Kidney epithelial cell (primary cell): ENCODE results near the gene HGFAC. TPM values are rescaled to one million over a fixed set of nuclear protein-coding genes. Genes with fewer than 3 reads are reported as not detected.

Experiments used
- DNase-seq: peaks from one replicate; pipeline ENCODE4 v3.0.0-alpha.2; 2010; ENCODE audit warnings: low read depth
- H3K27me3 ChIP-seq: 2 replicates; pipeline ENCODE4 v1.6.0; 2011; ENCODE audit warnings: low read length; ENCODE audit not compliant: control insufficient read depth, insufficient read depth
- H3K36me3 ChIP-seq: 2 replicates; pipeline ENCODE4 v1.5.1; 2011; ENCODE audit warnings: low read length; ENCODE audit not compliant: control insufficient read depth, insufficient read depth
- H3K4me3 ChIP-seq: 2 replicates; pipeline ENCODE4 v1.5.1; 2011; ENCODE audit warnings: low read depth, mild to moderate bottlenecking, control low read depth, low read length
- total RNA-seq: library from RNA; depleted of rRNA; stranded (reverse); fragments of >200 nt; gene quantifications from 2 replicates; pipeline ENCODE4 v1.2.3, GENCODE V29; 2015
- TF ChIP-seq, protein P1 (sequence below): IDR thresholded peaks from 2 replicates; pipeline ENCODE4 v1.5.1; 2011; ENCODE audit warnings: mild to moderate bottlenecking, moderate library complexity, low read length, control low read depth, inconsistent platforms; ENCODE audit not compliant: insufficient read depth, poor library complexity, severe bottlenecking

The HGFAC gene
- total RNA-seq, 1 donor from 2014 or later, result not detected

GRCh38 chr4:3424522-3425095, 17.2 kb upstream of the HGFAC start:
- Histone ChIP-seq H3K4me3 (no peak overlapping the region), H3K36me3 (no peaks in the 10 kb centered on the region), H3K27me3 (no peaks in the 10 kb centered on the region)
- DNase-seq, result no peak
- TF ChIP-seq, protein P1, sequence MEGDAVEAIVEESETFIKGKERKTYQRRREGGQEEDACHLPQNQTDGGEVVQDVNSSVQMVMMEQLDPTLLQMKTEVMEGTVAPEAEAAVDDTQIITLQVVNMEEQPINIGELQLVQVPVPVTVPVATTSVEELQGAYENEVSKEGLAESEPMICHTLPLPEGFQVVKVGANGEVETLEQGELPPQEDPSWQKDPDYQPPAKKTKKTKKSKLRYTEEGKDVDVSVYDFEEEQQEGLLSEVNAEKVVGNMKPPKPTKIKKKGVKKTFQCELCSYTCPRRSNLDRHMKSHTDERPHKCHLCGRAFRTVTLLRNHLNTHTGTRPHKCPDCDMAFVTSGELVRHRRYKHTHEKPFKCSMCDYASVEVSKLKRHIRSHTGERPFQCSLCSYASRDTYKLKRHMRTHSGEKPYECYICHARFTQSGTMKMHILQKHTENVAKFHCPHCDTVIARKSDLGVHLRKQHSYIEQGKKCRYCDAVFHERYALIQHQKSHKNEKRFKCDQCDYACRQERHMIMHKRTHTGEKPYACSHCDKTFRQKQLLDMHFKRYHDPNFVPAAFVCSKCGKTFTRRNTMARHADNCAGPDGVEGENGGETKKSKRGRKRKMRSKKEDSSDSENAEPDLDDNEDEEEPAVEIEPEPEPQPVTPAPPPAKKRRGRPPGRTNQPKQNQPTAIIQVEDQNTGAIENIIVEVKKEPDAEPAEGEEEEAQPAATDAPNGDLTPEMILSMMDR, result no peak

- no peak overlapping the region for H3K4me3 ChIP-seq
- TF ChIP-seq, protein P1, result no peak
- H3K27me3 ChIP-seq, result no peaks in the 10 kb centered on the region
- no peaks in the 10 kb centered on the region for H3K36me3 ChIP-seq
- no peak for DNase-seq
Observed at GRCh38 chr4:3426465-3427133, 15.2 kb upstream of the HGFAC start.

DNA sequence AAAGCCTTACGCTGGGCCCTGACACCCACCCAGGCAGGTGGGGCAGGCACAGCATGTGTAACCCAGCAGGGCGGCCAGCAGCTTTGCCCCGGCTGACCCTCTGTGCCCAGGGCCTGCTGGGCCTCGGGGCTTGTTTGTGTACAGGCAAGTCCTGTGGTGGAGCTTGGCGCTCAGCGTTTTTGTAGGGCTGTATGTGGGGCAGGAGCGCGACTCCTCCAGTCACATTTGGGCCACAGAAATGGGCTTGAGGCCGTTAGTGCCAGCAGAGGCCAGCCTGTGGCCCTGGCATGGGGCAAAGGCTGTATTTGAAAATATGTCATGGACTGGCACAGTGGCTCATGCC, 14.7 kb upstream of the HGFAC start:
- Histone ChIP-seq H3K36me3 (no peaks in the 10 kb centered on the region), H3K27me3 (no peaks in the 10 kb centered on the region), H3K4me3 (no peak overlapping the region)
- no peak for DNase-seq
- TF ChIP-seq, protein P1, result no peak

GRCh38 chr4:3427706-3428446, 13.9 kb upstream of the HGFAC start:
- H3K4me3 ChIP-seq, result no peak overlapping the region
- DNase-seq, result no peak
- no peaks in the 10 kb centered on the region for H3K27me3 ChIP-seq
- H3K36me3 ChIP-seq, result no peaks in the 10 kb centered on the region
- TF ChIP-seq, protein P1, result no peak

- no peak for DNase-seq
- Histone ChIP-seq H3K4me3 (no peak overlapping the region), H3K36me3 (peaks cover 1% of the 10 kb centered on the region), H3K27me3 (no peaks in the 10 kb centered on the region)
- TF ChIP-seq, protein P1, result no peak
Observed at GRCh38 chr4:3429651-3430050, 12.1 kb upstream of the HGFAC start.

DNA sequence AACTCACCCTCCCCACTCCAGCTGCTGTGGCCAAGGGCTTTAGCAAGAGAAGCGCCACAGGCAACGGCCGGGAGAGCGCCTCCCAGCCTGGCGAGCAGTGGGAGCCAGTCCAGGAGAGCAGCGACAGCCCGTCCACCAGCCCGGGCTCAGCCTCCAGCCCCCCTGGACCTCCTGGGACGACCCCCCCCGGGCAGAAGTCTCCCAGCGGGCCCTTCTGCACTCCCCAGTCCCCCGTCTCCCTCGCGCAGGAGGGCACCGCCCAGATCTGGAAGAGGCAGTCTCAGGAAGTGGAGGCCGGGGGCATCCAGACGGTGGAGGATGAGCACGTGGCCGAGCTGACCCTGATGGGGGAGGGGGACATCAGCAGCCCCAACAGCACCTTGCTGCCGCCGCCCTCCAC, 11.2 kb upstream of the HGFAC start:
- DNase-seq, result no peak
- TF ChIP-seq, protein P1, result no peak
- Histone ChIP-seq H3K4me3 (no peak overlapping the region), H3K27me3 (no peaks in the 10 kb centered on the region), H3K36me3 (peaks cover 1% of the 10 kb centered on the region)
